ENCODE data around the gene ILKAP.

Gene ILKAP

DNA sequence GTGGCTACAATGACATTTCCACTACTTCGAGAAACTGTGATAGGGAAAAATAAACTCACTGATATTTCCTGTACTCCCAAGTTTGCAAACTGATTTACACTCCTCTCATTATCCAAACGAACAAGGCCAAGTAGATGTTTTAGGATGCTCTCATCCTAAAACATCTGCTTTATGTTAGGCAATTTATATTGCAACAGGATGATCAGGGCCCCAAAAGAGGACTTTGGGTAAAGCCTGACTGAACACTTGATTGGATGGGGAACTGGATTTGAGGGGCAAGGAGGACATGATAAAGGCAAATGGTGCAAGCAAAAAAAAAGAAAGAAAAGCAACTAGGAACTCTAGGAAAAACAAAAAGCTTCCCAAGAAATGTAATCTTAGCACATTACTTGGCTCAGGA is 38.5 kb upstream of the ILKAP start:
- TF ChIP-seq, protein P1, sequence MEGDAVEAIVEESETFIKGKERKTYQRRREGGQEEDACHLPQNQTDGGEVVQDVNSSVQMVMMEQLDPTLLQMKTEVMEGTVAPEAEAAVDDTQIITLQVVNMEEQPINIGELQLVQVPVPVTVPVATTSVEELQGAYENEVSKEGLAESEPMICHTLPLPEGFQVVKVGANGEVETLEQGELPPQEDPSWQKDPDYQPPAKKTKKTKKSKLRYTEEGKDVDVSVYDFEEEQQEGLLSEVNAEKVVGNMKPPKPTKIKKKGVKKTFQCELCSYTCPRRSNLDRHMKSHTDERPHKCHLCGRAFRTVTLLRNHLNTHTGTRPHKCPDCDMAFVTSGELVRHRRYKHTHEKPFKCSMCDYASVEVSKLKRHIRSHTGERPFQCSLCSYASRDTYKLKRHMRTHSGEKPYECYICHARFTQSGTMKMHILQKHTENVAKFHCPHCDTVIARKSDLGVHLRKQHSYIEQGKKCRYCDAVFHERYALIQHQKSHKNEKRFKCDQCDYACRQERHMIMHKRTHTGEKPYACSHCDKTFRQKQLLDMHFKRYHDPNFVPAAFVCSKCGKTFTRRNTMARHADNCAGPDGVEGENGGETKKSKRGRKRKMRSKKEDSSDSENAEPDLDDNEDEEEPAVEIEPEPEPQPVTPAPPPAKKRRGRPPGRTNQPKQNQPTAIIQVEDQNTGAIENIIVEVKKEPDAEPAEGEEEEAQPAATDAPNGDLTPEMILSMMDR (IDR thresholded peaks at IDR 0.05; ENCODE audit: insufficient read depth, low read length, missing control alignments), result no peak

DNA sequence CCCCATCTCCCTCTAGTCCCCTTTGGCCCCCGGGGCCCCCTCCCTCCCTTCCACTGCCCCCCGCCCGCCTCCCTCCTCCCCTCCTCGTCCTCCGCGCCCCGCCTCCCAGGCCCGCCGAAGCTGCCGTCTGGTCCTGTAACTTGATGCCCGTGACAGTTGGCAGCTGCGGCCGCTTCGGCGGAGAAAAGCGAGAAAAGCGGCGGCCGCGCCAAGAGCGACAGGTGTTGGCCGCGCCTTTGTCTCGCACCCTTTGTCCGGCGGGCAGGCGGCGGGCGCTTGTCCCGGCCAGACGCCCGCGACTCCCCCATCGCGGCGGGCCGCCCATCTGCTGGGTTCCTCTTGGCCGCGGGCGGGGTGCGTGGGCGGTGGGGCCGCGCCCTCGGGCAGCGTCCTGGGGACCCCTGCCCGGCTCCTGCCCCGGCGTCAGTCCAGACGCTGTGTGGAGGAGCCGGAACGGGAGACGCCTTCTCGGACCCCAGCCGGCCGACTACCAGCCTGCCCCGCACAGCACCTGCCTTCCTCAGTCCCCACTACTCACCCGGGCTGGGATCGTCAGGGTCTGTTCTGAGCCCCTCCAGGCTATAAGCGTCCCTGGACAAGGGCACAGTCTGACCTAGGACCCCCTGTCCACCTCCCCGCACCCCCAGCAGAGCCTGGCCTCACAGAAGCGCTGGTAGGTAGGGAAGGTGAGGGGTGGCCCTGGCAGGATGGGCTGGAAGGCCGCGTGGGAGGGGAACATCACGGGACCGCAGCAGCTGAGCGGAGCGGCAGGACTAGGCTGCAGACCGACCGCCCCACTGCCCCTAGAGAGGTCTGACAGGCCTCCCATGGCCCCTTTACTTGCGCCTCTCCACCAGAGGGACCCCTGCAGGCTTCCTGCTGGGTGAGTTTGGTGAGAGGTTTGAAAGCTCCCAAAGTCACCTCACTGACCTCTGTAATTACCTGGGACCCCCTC is 37.5 kb upstream of the ILKAP start:
- no peak for DNase-seq (ENCODE audit: low read depth, low spot score)
- no peak overlapping the region for H3K4me3 ChIP-seq (ENCODE audit: low read depth, low read length)
- ChIA-PET CTCF (interaction anchor here (21.6 kb wide), 1 partner anchor 20 kb away, joined by 223 read pairs; no protein-coding TSS in a partner anchor), POLR2A (no interaction called here)
- TF ChIP-seq, protein P1 (IDR thresholded peaks at IDR 0.05; ENCODE audit: insufficient read depth, low read length, missing control alignments), result no peak

More for the DNA sequence above, 38.5 kb upstream of the ILKAP start:
- CTCF ChIA-PET, result interaction anchor here (21.6 kb wide), 1 partner anchor 19 kb away, joined by 223 read pairs; no protein-coding TSS in a partner anchor
- POLR2A ChIA-PET, result no interaction called here
- no peak for DNase-seq (ENCODE audit: low read depth, low spot score)
- H3K4me3 ChIP-seq (ENCODE audit: low read depth, low read length), result no peak overlapping the region

DNA sequence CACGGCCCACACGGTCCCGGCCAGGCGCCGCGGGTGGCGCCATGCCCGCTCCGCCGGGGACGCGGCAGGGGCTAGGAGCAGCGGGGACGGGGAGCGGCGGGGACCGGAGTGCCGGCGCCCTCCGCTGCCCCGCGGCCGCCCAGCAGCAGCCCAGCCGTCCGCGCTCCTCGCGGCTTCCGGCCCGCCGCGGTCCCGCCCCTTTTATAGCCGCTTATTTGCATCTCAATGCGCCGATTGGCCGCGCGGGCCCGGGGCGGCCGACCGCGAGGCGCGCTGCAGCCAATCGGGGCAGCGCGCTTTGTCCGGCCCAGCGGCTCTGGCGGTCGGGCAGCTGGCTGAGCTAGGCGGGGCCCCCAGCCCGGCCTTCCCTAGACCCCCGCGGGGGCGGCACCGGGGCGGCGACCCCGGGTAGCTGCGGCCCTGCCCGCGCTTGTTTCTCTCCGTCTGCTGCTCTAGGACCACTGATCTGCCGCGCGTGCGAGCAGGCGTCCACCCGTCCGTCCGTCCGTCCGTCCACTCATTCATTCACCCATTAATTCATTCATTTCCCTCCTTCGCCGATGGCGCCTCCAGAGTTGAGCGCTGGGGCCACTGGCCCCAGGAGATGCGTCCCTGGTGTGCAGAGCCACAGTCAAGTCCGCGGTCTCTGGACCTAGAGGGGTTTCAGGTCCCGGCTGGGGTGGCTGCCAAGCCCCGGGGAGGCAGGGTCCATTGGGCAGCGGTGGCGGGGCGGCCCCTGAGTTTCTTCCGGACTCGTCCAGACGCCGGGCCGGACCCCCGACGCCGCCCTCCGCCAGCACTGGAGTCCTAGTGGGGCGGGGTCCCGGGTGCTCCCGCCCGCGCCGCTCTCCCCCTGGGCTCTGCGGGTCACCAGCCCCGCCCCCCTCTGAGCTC is 36.6 kb upstream of the ILKAP start, which contains the start of gene HES6:
HES6 (minus strand) TSS at position 176 of the 894 bp plus-strand sequence; CDS start at position 43, 133 bp downstream.
- peak within 1 kb of the TSS; percentile 59 for H3K4me3 ChIP-seq (ENCODE audit: low read depth, low read length)
- POLR2A ChIA-PET, result interaction anchor here (0.5 to 0.9 kb wide), 2 partner anchors 17 to 445 kb away, joined by 3 to 4 read pairs; no protein-coding TSS in a partner anchor
- DNase-seq (ENCODE audit: low read depth, low spot score), result no peak
- CTCF ChIA-PET, result interaction anchor here (21.6 kb wide), 1 partner anchor 21 kb away, joined by 223 read pairs; no protein-coding TSS in a partner anchor
- TF ChIP-seq, protein P1 (IDR thresholded peaks at IDR 0.05; ENCODE audit: insufficient read depth, low read length, missing control alignments), result no peak

DNA sequence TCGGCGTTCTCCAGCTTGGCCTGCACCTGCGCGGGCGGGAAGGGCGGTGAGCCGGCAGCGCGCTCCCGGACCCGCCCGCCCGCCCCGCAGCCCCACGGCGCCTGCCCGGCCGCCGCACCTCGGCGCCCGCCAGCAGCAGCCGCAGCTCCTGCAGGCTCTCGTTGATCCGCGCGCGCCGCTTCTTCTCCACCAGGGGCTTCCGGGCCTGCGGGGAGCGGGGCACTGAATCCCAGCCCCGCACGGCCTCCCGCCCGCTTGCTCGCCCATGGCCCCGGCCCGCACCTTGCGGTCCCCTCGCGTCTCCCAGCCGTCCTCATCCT is 36.0 kb upstream of the ILKAP start:
- CTCF ChIA-PET, result interaction anchor here (21.6 kb wide), 1 partner anchor 21 kb away, joined by 223 read pairs; no protein-coding TSS in a partner anchor
- H3K4me3 ChIP-seq (ENCODE audit: low read depth, low read length), result peak overlapping the region; percentile 59
- no peak for DNase-seq (ENCODE audit: low read depth, low spot score)
- POLR2A ChIA-PET, result interaction anchor here (0.5 to 0.9 kb wide), 2 partner anchors 16 to 322 kb away, joined by 3 to 5 read pairs; no protein-coding TSS in a partner anchor
- TF ChIP-seq, protein P1 (IDR thresholded peaks at IDR 0.05; ENCODE audit: insufficient read depth, low read length, missing control alignments), result no peak

DNA sequence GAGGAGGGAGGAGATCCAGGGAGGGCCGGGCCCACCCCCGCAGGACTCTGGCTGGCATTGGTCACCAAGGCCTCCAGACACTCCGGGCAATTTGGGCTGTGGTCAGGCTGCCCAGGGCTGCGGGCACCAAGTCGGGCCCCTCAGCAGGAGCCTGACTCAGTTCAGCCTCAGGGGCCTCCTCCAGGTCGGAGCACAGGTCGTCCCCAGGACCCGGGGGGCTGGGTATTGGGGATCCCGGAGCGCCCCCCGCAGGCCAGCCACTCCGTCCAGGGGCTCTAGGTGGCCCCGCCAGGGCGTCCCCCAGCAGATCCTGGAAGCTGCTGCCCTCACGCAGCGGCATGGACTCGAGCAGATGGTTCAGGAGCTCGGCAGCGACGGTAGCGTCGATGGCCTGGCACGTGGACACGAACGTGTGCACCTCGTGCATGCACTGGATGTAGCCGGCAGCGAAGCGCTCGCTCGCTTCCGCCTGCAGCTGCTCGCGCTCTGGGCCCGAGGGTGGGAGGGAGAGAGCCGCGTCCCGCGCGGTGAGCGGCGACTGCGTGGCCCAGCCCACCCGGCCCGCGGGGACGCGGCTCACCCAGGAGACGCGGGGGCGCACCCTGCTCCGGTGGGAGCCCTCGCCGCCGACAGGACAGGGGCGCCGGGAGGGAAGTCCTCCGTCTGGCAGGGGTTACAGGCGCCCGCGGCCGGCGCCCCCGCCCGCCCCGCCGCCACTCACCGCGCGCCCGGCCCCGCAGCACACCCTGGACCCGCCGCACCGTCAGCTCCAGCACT is 35.5 kb upstream of the ILKAP start:
- ChIA-PET CTCF (interaction anchor here (21.6 kb wide), 1 partner anchor 22 kb away, joined by 223 read pairs; no protein-coding TSS in a partner anchor), POLR2A (interaction anchor here (0.5 kb wide), 1 partner anchor 322 kb away, joined by 5 read pairs; no protein-coding TSS in a partner anchor)
- TF ChIP-seq, protein P1 (IDR thresholded peaks at IDR 0.05; ENCODE audit: insufficient read depth, low read length, missing control alignments), result no peak
- H3K4me3 ChIP-seq (ENCODE audit: low read depth, low read length), result peak overlapping the region; percentile 59
- no peak for DNase-seq (ENCODE audit: low read depth, low spot score)

All from AG04449 (cell line).